SK-N-SH (cell line): ENCODE results near the gene TCF12. TPM values are rescaled to one million over a fixed set of nuclear protein-coding genes. Genes with fewer than 3 reads are reported as not detected.

Experiments used
- CTCF ChIA-PET: fragments of 300-600, 350-600 bp; formaldehyde crosslinking; extraction: SDS; loops from one replicate; lab custom pipeline; 2021; lab: Yijun Ruan, JAX
- POLR2A ChIA-PET: fragments of 350-600 bp; sonication (Branson Sonifier 250); formaldehyde crosslinking; extraction: SDS; loops from one replicate; lab custom pipeline; 2020; ENCODE audit warnings: antibody characterized with exemption, inconsistent platforms; lab: Yijun Ruan, JAX
- DNase-seq: peaks from one replicate; pipeline ENCODE4 v3.0.0; 2012
- H2AFZ ChIP-seq: fragments of 200-600 bp; sonication (generic); 2 replicates; pipeline ENCODE4 v1.8.1; 2016; ENCODE audit warnings: antibody characterized with exemption, mild to moderate bottlenecking, low read depth
- H3F3A ChIP-seq: fragments of 200-600 bp; sonication (generic); replicated peaks from 2 replicates; pipeline ENCODE3; 2016; ENCODE audit warnings: antibody characterized with exemption, mild to moderate bottlenecking; ENCODE audit not compliant: insufficient read depth
- H3K27ac ChIP-seq, 2 experiments: fragments of 200-500 bp in 1 of 2; fragments of 200-600 bp in 1 of 2; sonication (Bioruptor generic) in 1 of 2; sonication (generic), shearing (Covaris generic) in 1 of 2; 2 replicates each; pipeline versions ENCODE4 v1.5.1 to v1.6.1; 2014 to 2016; ENCODE audit warnings: low read depth in 2 of 2, inconsistent platforms in 1 of 2, low read length in 1 of 2, mild to moderate bottlenecking in 1 of 2, mixed read lengths in 1 of 2
- H3K27me3 ChIP-seq: fragments of 200-600 bp; sonication (generic), shearing (Covaris generic); 2 replicates; pipeline ENCODE4 v1.6.1; 2016; ENCODE audit warnings: mixed run types; ENCODE audit not compliant: insufficient read depth
- H3K36me3 ChIP-seq, 2 experiments: fragments of 200-500 bp in 1 of 2; fragments of 200-600 bp in 1 of 2; sonication (Bioruptor generic) in 1 of 2; sonication (generic) in 1 of 2; replicated peaks in 1 of 2; 2 replicates each; pipeline versions ENCODE3 to v1.5.1; 2014 to 2016; ENCODE audit warnings: low read length in 1 of 2, mild to moderate bottlenecking in 1 of 2; ENCODE audit not compliant: insufficient read depth in 2 of 2, control insufficient read depth in 1 of 2
- H3K4me1 ChIP-seq, 2 experiments: fragments of 200-500 bp in 1 of 2; fragments of 200-600 bp in 1 of 2; sonication (Bioruptor generic) in 1 of 2; sonication (generic), shearing (Covaris generic) in 1 of 2; 2 replicates each; pipeline versions ENCODE4 v1.5.1 to v1.6.1; 2014 to 2016; ENCODE audit warnings: low read depth in 1 of 2, low read length in 1 of 2, mixed run types in 1 of 2; ENCODE audit not compliant: insufficient read depth in 2 of 2, control insufficient read depth in 1 of 2
- H3K4me2 ChIP-seq: fragments of 200-600 bp; sonication (generic), shearing (Covaris generic); 2 replicates; pipeline ENCODE4 v1.6.1; 2017; ENCODE audit warnings: mixed run types
- H3K4me3 ChIP-seq, 2 experiments: fragments of 200-500 bp in 1 of 2; fragments of 200-600 bp in 1 of 2; sonication (Bioruptor generic) in 1 of 2; sonication (generic), shearing (Covaris generic) in 1 of 2; 2 replicates each; pipeline versions ENCODE4 v1.5.1 to v1.8.1; 2014 to 2016; ENCODE audit warnings: low read depth in 2 of 2, inconsistent platforms in 1 of 2, low read length in 1 of 2, mild to moderate bottlenecking in 1 of 2, mixed read lengths in 1 of 2, moderate library complexity in 1 of 2
- H3K79me2 ChIP-seq: fragments of 200-600 bp; sonication (generic); 2 replicates; pipeline ENCODE4 v1.8.1; 2017; ENCODE audit warnings: mild to moderate bottlenecking; ENCODE audit not compliant: insufficient read depth
- H3K9ac ChIP-seq: fragments of 200-600 bp; sonication (generic); 2 replicates; pipeline ENCODE4 v1.6.1; 2017; ENCODE audit warnings: mixed run types
- H3K9me2 ChIP-seq: fragments of 200-600 bp; sonication (generic); 2 replicates; pipeline ENCODE4 v1.6.1; 2017; ENCODE audit warnings: mixed run types
- H3K9me3 ChIP-seq: fragments of 200-600 bp; sonication (generic); 2 replicates; pipeline ENCODE4 v1.6.1; 2017; ENCODE audit warnings: mixed run types, mild to moderate bottlenecking, moderate library complexity
- H4K20me1 ChIP-seq: fragments of 200-600 bp; sonication (generic); 2 replicates; pipeline ENCODE4 v1.6.1; 2017; ENCODE audit warnings: mild to moderate bottlenecking, mixed run types; ENCODE audit not compliant: insufficient read depth
- FOXJ3 ChIP-seq: sonication (generic); formaldehyde crosslinking; IDR thresholded peaks from 2 replicates; pipeline ENCODE4 v1.5.1; 2020; ENCODE audit warnings: mild to moderate bottlenecking, missing genetic modification reagents
- GABPA ChIP-seq: IDR thresholded peaks from 2 replicates; pipeline ENCODE4 v1.4.0; 2012; ENCODE audit warnings: low read depth, mild to moderate bottlenecking
- GATA2 ChIP-seq: sonication (generic); formaldehyde crosslinking; IDR thresholded peaks from 2 replicates; pipeline ENCODE4 v1.5.0; 2020; ENCODE audit warnings: mild to moderate bottlenecking, missing genetic modification reagents
- JUND ChIP-seq: IDR thresholded peaks from 2 replicates; pipeline ENCODE4 v1.4.0; 2012
- MEF2A ChIP-seq: IDR thresholded peaks from 2 replicates; pipeline ENCODE4 v1.4.0; 2012; ENCODE audit warnings: low read depth, borderline replicate concordance
- MXI1 ChIP-seq: IDR thresholded peaks from 2 replicates; pipeline ENCODE4 v1.6.1; 2012; ENCODE audit warnings: mild to moderate bottlenecking, low read depth, low read length, improper control_type of control experiment
- NFIC ChIP-seq: IDR thresholded peaks from 2 replicates; pipeline ENCODE4 v1.4.0; 2012; ENCODE audit warnings: borderline replicate concordance
- NRF1 ChIP-seq: IDR thresholded peaks from 2 replicates; pipeline ENCODE4 v1.6.1; 2012; ENCODE audit warnings: low read depth, mild to moderate bottlenecking, low read length
- PBX3 ChIP-seq: IDR thresholded peaks from 2 replicates; pipeline ENCODE4; 2012
- POLR2AphosphoS5 ChIP-seq: IDR thresholded peaks from 2 replicates; pipeline ENCODE4 v1.6.1; 2012; ENCODE audit warnings: low read depth, low read length
- RAD21 ChIP-seq: IDR thresholded peaks from 2 replicates; pipeline ENCODE4 v1.6.1; 2012; ENCODE audit warnings: mild to moderate bottlenecking, low read length
- RCOR1 ChIP-seq: fragments of 150-350 bp; IDR thresholded peaks from 2 replicates; pipeline ENCODE4 v1.6.1; 2017; ENCODE audit warnings: antibody characterized with exemption, low read length
- RXRA ChIP-seq: IDR thresholded peaks from 2 replicates; pipeline ENCODE4 v1.4.0; 2012; ENCODE audit warnings: low read depth, mild to moderate bottlenecking, borderline replicate concordance
- SIN3A ChIP-seq: IDR thresholded peaks from 2 replicates; pipeline ENCODE4 v1.6.1; 2012; ENCODE audit warnings: low read depth, mild to moderate bottlenecking, low read length, moderate library complexity, borderline replicate concordance
- TAF1 ChIP-seq: IDR thresholded peaks from 2 replicates; pipeline ENCODE4 v1.6.1; 2012; ENCODE audit warnings: low read depth, mild to moderate bottlenecking, low read length, moderate library complexity, borderline replicate concordance
- TCF12 ChIP-seq: IDR thresholded peaks from 2 replicates; pipeline ENCODE4 v1.4.0; 2012
- TEAD4 ChIP-seq: IDR thresholded peaks from 2 replicates; pipeline ENCODE4 v1.4.0; 2012; ENCODE audit warnings: mild to moderate bottlenecking, borderline replicate concordance; ENCODE audit not compliant: insufficient read depth
- YY1 ChIP-seq: IDR thresholded peaks from 2 replicates; pipeline ENCODE4 v1.4.0; 2012; ENCODE audit warnings: low read depth, mild to moderate bottlenecking
- ZBTB33 ChIP-seq: IDR thresholded peaks from 2 replicates; pipeline ENCODE4 v1.4.0; 2012; ENCODE audit warnings: low read depth, borderline replicate concordance
- WGBS: methylation state at CpG from one replicate; pipeline ENCODE4 v1.1.6; 2017; ENCODE audit warnings: low lambda C conversion rate; 5-methylcytosine and 5-hydroxymethylcytosine counted together
- polyA plus RNA-seq, 3 experiments: library from polyadenylated mRNA; depleted of rRNA; stranded (reverse); fragments of >200 nt; gene quantifications; 2 replicates each; pipeline ENCODE4 v1.2.3, GENCODE V29; 2012
- TF ChIP-seq, protein P1 (sequence below): IDR thresholded peaks from 2 replicates; pipeline ENCODE4 v1.4.0; 2012; ENCODE audit warnings: low read depth
- TF ChIP-seq, protein P2 (sequence below): IDR thresholded peaks from 2 replicates; pipeline ENCODE4 v1.4.0; 2012; ENCODE audit warnings: low read depth, borderline replicate concordance

TCF12 gene
- polyA plus RNA-seq, 1 of the 3 experiments (the other 2 are of a cell fraction), result 49.6 TPM

GRCh38 chr15:57184502-57184901 lies 266.1 kb downstream of the TCF12 start:
- 44% methylated on average over 1 of the region's 1 CpG for WGBS

DNA sequence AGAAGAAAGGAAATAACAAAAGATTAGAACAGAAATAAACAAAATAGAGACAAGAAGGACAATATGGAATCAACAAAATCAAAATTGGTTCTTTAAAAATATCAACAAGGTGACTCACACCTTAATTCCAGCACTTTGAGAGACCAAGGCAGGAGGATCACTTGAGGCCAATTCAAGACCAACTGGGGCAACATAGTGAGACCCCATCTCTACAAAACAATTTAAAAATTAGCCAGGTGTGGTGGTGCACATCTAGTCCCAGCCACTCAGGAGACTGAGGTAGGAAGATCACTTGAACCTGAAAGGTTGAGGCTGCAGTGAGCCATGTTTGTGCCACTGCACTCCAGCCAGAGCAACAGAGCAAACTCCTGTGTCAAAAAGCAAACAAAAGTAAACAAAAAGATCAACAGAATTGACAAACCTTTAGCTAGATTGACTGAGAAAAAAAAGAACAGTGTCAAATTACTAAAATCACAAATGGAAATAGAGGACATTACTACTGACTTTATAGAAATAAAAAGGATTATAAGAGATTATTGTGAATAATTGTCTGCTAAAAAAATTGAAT lies 267.1 kb downstream of the TCF12 start:
- H4K20me1 ChIP-seq, result no peaks in the 10 kb centered on the region
- H3K4me3 ChIP-seq, result no peak overlapping the region
- H3K4me2 ChIP-seq, result no peak overlapping the region
- peaks cover 0 to 35% of the 10 kb centered on the region in 2 experiments for H3K36me3 ChIP-seq
- H3K9me3 ChIP-seq, result no peaks in the 10 kb centered on the region; the same call in 1 of the 2 replicates
- no peak overlapping the region for H3K27ac ChIP-seq
- peaks cover 0 to 10% of the 10 kb centered on the region in 2 experiments; a peak in 2 of 4 replicates for H3K4me1 ChIP-seq
- no peak for TF ChIP-seq TAF1
- TF ChIP-seq ZBTB33, result no peak
- TF ChIP-seq SIN3A, result no peak
- no peak for TF ChIP-seq RCOR1
- TF ChIP-seq NRF1, result no peak
- TF ChIP-seq YY1, result no peak
- TF ChIP-seq GATA2, result no peak
- no peak for TF ChIP-seq NFIC
- no peak for TF ChIP-seq RAD21
- no peak for TF ChIP-seq RXRA
- no peak for TF ChIP-seq MXI1
- no peak for TF ChIP-seq FOXJ3 (CRISPR knock-in tag)
- TF ChIP-seq, protein P1, sequence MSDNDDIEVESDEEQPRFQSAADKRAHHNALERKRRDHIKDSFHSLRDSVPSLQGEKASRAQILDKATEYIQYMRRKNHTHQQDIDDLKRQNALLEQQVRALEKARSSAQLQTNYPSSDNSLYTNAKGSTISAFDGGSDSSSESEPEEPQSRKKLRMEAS, result no peak
- TF ChIP-seq, protein P2, sequence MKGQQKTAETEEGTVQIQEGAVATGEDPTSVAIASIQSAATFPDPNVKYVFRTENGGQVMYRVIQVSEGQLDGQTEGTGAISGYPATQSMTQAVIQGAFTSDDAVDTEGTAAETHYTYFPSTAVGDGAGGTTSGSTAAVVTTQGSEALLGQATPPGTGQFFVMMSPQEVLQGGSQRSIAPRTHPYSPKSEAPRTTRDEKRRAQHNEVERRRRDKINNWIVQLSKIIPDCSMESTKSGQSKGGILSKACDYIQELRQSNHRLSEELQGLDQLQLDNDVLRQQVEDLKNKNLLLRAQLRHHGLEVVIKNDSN, result no peak
- TF ChIP-seq POLR2AphosphoS5, result no peak
- no peak for TF ChIP-seq TCF12
- no peak for TF ChIP-seq JUND
- TF ChIP-seq GABPA, result no peak
- TF ChIP-seq PBX3, result no peak
- no peaks in the 10 kb centered on the region for H3F3A ChIP-seq
- ChIA-PET POLR2A (no interaction called here), CTCF (interaction anchor here (1.0 to 2.0 kb wide), 2 partner anchors 47 to 121 kb away, joined by 3 to 9 read pairs; no protein-coding TSS in a partner anchor)
- no peak overlapping the region for H3K9ac ChIP-seq
- no peaks in the 10 kb centered on the region for H3K9me2 ChIP-seq
- no peak for DNase-seq
- no peaks in the 10 kb centered on the region for H3K27me3 ChIP-seq
- H2AFZ ChIP-seq, result no peak overlapping the region
- peaks cover 3% of the 10 kb centered on the region; the same call in 1 of the 2 replicates for H3K79me2 ChIP-seq

More at GRCh38 chr15:57184502-57184901, 266.1 kb downstream of the TCF12 start:
- TF ChIP-seq MEF2A (no peak), TCF12 (peak; percentile 45), TEAD4 (no peak)
- ChIA-PET CTCF (interaction anchor here (1.0 to 2.0 kb wide), 3 partner anchors 13 to 122 kb away, joined by 3 to 9 read pairs (median 6); no protein-coding TSS in a partner anchor), POLR2A (no interaction called here)
- peaks cover 0 to 35% of the 10 kb centered on the region in 2 experiments for H3K36me3 ChIP-seq
- no peaks in the 10 kb centered on the region for H3K9me2 ChIP-seq
- H4K20me1 ChIP-seq, result no peaks in the 10 kb centered on the region
- H3F3A ChIP-seq, result peaks cover 3% of the 10 kb centered on the region
- H3K27me3 ChIP-seq, result no peaks in the 10 kb centered on the region
- H3K27ac ChIP-seq, result peak overlapping the region in 1 of 2 experiments; percentile 68; a peak in 2 of 4 replicates
- H3K4me1 ChIP-seq, result peaks cover 0 to 10% of the 10 kb centered on the region in 2 experiments; a peak in 2 of 4 replicates
- H3K4me3 ChIP-seq, result no peak overlapping the region
- H3K9me3 ChIP-seq, result no peaks in the 10 kb centered on the region; the same call in 1 of the 2 replicates
- H3K79me2 ChIP-seq, result no peaks in the 10 kb centered on the region; the same call in 1 of the 2 replicates
- H3K9ac ChIP-seq, result no peak overlapping the region
- DNase-seq, result peak; percentile 12
- H2AFZ ChIP-seq, result no peak overlapping the region
- H3K4me2 ChIP-seq, result no peak overlapping the region
